GM12892 (cell line): ENCODE results near the gene ZNF135. TPM values are rescaled to one million over a fixed set of nuclear protein-coding genes. Genes with fewer than 3 reads are reported as not detected.

Experiments used
- DNase-seq: peaks from one replicate; pipeline ENCODE4 v3.0.0; 2011; ENCODE audit not compliant: insufficient read length
- FAIRE-seq: peaks from 2 replicates; lab custom pipeline; 2011; peaks lifted over from hg19 to GRCh38; lab: Jason Lieb, UNC
- POLR2A ChIP-seq: IDR thresholded peaks from 2 replicates; pipeline ENCODE4 v1.6.1; 2011; ENCODE audit warnings: low read depth, low read length, control low read depth
- POLR2AphosphoS5 ChIP-seq: IDR thresholded peaks from 2 replicates; pipeline ENCODE4 v1.6.1; 2011; ENCODE audit warnings: low read depth, low read length, control low read depth
- TAF1 ChIP-seq: IDR thresholded peaks from 2 replicates; pipeline ENCODE4 v1.6.1; 2011; ENCODE audit warnings: low read depth, mild to moderate bottlenecking, control low read depth, low read length, borderline replicate concordance
- polyA plus RNA-seq: library from polyadenylated mRNA; unstranded; fragments of >200 nt; gene quantifications from one replicate; pipeline ENCODE4 v1.2.1, GENCODE V29; 2012; ENCODE audit warnings: missing spikeins, inconsistent platforms; ENCODE audit not compliant: missing spikeins

Gene ZNF135
- not detected for polyA plus RNA-seq

DNA sequence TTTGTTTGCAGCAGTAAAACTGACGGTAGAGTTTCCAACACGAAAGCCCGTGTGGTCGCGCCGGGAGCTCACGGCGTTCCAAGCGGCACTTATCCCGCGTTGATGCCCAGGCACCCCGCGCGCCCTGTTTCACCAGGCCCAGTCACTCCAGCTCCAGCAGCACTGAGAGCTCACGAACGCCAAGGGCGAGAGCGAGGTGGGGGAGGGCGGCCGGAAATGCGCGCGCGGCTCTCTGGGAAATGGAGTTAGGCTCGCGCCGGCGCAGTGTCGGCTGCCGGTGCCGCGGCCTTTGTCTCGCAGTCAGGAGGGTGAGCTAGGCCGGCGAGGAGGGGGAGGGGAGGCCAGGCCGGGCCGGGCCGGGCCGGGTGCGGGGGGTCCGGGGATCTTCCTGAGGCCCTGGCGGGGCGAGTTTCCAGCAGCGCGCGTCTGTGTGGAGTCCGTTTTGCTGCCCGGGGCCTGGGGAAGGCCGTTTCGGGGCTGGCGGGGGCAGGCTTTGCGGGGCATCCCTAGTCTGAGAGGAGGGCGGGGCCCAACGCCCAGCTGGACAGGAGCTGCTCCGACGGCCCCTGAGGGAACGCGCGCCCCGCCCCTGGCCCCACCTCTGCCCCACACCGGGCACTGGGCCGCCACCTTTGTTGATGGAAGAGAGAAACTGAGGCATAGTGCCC, at the start of gene ZNF135:
TSS of gene ZNF135 (plus strand) at position 280 of the 668 bp plus-strand sequence. CDS start 721 bp downstream, outside the sequence.
- FAIRE-seq: no peak
- TF ChIP-seq TAF1 (no peak), POLR2AphosphoS5 (no peak), POLR2A (no peak)
- DNase-seq: no peak

DNA sequence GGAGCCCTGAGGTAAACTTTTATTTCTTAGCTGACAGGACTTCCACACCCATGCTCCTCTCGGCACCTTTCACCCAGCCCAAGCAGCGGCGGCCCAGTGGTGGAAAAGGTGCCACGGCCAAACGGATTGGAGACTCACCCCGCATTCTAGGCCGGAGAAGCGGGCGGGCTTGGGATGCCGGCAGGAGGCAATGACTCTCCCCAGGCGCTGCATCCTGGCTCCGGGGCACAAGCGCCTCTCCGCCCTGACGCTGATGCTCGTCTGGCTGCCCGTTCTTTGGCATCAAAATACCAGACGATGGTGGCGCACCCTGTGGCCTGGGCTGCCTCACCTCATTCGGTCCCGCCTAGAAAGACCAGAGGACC, 49.8 kb upstream of the ZNF135 start:
- no peak for DNase-seq
- no peak for FAIRE-seq
- TF ChIP-seq POLR2AphosphoS5 (no peak), TAF1 (no peak), POLR2A (no peak)

DNA sequence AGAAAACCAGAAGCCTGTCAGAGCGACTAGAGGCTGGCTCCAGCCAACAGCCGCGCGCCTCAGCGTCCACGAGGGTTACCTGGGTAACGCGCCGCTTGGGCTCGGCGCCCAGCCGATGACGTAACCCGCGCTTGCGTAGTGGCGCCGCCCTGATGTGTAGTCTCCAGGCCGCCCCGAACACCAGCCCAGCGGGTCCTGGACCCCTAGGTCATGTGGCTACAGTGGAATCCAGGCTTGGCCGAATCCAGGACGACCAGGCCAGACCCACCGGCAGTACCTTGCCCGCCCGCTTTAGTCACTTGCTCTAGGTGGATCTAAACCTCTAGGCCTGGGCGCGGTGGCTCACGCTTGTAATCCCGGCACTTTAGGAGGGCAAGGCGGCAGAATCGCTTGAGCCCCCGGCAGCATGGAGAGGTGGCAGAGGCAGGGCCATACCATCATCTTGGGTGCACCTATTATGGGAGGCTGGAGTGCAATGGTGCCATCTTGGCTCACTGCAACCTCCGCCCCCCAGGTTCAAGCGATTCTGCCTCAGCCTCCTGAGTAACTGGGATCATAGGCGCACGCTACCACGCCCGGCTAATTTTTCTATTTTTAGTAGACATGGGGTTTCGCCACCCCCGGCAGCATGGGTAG, 49.3 kb upstream of the ZNF135 start:
- DNase-seq (peak; percentile 37), FAIRE-seq (no peak)
- TF ChIP-seq TAF1: no peak
- no peak for TF ChIP-seq POLR2AphosphoS5
- peak; percentile 35; the same call in 1 of the 2 replicates for TF ChIP-seq POLR2A

DNA sequence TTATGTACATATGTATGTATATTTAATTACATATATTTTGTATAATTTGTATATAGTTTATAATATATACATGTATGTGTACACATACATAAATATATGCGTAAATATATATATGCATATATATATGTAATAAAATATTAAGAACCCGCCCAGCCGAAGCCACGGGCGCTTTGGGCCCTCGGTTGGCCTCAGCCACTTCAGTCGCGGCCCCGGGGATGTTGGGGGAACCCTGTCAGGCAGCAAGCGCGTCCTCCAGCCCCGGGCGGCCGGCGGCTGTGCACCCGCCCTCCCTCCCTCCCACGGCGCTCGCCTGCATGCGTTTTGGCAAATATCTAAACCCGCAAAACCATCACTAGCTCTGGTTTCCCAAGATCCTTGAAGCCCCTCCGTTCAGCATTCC, 48.6 kb upstream of the ZNF135 start:
- no peak for FAIRE-seq
- no peak for DNase-seq
- TF ChIP-seq TAF1 (no peak), POLR2AphosphoS5 (no peak), POLR2A (no peak)

DNA sequence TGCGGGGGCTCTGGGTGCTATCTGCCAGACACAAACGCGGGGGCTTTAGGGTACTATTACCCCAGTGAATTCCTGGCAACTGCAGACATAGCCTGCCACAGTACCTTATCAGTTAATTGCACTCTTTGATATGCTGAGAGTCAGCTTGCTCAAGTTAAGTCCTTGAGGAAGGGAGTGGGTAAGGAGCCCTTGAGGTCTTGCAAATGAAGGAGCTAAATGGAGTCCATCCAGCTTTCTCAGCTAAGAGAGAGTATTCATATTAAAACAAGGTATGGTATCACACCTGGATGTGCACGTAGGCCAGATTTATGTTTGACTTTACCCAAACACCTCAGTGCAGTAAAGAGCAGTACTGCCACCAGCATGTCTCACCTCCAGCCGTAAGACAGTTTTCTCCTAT, 44.9 kb upstream of the ZNF135 start:
- DNase-seq: no peak
- TF ChIP-seq POLR2AphosphoS5 (no peak), TAF1 (no peak), POLR2A (no peak)
- FAIRE-seq: no peak

DNA sequence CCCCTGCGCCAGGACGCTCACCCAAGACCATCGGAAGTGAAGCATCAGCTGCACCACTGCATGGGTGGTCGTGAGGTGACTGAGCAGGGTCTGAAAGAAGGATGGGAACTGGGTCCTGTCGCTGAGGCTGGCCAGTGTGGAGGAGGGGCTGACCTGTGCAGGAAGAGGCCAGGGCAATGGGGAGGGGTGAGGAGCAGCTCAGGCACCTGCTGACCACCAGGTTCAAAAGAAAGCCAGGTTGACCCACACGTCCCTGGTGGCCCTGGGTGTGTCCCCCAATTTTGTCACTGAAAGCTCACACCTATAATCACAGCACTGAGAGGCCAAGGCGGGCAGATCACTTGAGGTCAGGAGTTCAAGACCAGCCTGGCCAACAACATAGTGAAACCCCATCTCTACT, 39.0 kb upstream of the ZNF135 start:
- TF ChIP-seq TAF1 (no peak), POLR2AphosphoS5 (no peak), POLR2A (no peak)
- no peak for FAIRE-seq
- no peak for DNase-seq

DNA sequence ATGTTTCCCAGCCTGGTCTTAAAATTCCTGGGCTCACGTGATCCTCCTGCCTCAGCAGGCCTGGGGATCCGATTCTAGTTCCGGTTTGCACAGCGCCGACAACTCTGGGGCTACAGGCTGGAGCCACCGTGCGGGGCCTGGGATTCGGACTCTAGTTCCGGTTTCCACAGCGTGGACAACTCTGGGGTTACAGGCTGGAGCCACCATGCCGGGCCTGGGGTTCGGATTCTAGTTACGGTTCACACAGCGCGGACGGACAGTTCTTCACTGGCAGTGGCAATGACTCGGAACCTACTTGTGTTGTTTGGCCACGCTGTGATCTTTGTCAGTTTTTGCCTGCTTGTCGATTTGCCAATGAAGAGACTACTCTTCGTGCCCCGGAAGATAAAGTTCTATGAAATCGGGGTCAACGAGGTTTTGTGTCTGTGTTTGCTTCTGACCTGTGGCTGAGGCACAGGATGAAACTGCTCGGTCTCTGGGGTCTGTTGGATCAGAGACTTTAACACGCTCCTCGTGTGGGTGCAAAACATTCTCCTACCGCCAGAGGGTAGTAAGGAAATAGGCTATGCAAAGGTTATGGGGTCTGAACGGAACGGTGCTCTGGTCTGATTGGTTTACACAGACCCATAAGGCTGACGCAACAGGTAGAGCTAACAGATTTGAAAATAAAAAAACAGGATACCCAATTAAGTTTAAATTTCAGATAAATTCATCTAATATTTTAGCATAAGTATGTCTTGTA, 37.4 kb upstream of the ZNF135 start:
- FAIRE-seq: no peak
- no peak for DNase-seq
- TF ChIP-seq POLR2A (no peak), TAF1 (no peak), POLR2AphosphoS5 (no peak)

DNA sequence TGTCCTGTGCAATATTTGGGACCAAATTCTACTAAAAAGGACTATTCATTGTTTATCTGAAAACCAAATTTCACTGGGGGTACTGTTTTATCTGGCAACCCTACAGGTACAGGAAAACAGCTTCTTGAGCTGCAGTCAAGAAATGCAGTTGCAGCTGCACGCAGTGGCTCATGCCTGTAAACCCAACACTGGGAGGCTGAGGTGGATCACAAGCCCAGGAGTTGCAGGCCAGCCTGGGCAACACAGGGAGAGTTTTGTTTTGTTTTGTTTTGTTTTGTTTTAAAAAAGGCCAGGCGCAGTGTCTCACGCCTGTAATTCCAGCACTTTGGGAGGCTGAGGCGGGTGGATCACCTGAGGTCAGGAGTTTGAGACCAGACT, 36.8 kb upstream of the ZNF135 start:
- FAIRE-seq: no peak
- no peak for DNase-seq
- TF ChIP-seq POLR2A: no peak
- TF ChIP-seq TAF1: no peak
- no peak for TF ChIP-seq POLR2AphosphoS5

DNA sequence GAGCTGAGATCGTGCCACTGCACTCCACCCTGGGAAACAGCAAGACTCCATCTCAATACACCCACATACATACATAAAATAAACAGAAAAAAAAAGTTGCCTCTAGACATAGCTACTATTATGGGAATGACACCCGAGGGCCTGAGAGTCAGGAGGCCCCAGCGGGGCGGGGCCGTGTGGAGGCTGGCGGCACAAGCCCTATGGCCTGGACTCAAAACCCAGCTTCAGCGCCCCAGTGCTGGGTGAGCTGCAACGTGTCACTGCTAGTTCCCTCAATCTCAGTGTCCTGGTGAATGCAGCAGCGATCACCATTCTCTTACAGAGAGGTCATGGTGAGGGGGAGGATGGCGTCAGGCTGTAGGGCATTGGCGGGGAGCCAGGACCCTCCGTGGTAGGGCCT, 34.4 kb upstream of the ZNF135 start:
- DNase-seq (no peak), FAIRE-seq (no peak)
- TF ChIP-seq POLR2AphosphoS5 (no peak), TAF1 (no peak)

DNA sequence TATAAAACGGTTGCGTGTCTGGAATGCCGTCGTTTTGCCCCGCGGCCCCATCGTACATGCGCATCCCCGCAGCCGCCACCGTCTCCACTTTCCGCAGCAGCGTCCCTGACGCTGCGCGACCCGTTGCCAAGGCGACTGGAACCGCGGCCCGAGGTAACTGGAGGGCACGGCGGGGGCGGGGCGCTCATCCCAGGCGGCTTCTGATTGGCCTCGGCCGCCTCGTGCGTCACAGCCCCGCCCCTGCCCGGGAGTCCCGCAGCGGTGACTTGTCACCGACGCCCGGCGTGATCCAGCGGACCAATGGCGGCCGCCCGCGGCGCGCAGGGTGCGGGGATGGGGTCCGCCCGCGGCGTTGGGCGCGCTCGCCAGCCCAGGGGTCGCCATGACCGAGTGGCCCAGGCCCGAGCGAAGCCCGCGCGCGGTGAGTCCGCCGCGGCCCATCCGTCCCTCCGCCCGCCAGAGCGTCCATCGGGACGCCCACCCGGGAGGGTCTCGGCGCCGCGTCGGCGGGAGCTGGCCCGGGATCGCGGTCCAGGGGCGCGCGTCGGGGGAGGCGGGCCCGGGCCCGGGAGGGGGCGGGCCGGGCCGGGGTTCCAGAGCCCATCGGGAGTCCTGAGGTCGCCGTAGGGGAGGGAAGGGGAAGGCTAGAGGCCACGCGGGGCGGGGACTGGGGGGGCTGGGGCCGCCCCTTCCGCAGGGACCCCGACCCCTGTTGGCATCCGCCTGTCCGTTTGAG, 25.2 kb upstream of the ZNF135 start, which contains the start of gene ZSCAN1:
TSS of gene ZSCAN1 (plus strand) at position 285 of the 736 bp plus-strand sequence. CDS start 3,812 bp downstream, outside the sequence.
- no peak for TF ChIP-seq POLR2AphosphoS5
- TF ChIP-seq TAF1: no peak
- TF ChIP-seq POLR2A: no peak
- no peak for DNase-seq
- FAIRE-seq: no peak

DNA sequence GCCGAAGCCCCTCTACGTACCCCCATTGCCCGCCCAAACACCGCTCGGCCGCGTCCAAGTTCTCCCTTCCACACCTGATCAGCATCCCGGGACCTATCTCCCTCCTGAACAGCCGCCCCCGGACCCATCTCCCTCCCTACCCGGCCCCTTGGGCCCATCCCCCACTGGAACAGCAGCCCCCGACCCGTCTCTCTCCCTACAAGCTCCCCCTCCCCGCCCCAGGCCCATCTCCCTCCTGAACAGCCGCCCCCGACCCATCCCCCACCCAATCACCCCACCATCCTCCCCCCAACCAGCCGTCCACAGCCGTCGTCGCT, 24.6 kb upstream of the ZNF135 start:
- DNase-seq (no peak), FAIRE-seq (no peak)
- TF ChIP-seq POLR2AphosphoS5 (no peak), POLR2A (no peak), TAF1 (no peak)
